SKM-1 treated with dmso at 0.1 percent for 144 hours (cell line): ENCODE measurements around the gene ATP5PB.
A peak's percentile ranks its signal among the peaks of the same experiment; 100 is the strongest.

Experiments
- DNase-seq: peaks from one replicate; lab custom pipeline; 2025; ENCODE audit not compliant: unreplicated experiment; lab: John Stamatoyannopoulos, UW

The ATP5PB gene

GRCh38 chr1:111448918-111449702, at the start of gene ATP5PB, which contains the start of gene WDR77:
ATP5PB (plus strand) TSS chr1:111449464; CDS start chr1:111449542, 78 bp downstream.
WDR77 (minus strand) TSS chr1:111449256; CDS start chr1:111449169, 87 bp downstream.
- DNase-seq, result peak; percentile 99

DNA sequence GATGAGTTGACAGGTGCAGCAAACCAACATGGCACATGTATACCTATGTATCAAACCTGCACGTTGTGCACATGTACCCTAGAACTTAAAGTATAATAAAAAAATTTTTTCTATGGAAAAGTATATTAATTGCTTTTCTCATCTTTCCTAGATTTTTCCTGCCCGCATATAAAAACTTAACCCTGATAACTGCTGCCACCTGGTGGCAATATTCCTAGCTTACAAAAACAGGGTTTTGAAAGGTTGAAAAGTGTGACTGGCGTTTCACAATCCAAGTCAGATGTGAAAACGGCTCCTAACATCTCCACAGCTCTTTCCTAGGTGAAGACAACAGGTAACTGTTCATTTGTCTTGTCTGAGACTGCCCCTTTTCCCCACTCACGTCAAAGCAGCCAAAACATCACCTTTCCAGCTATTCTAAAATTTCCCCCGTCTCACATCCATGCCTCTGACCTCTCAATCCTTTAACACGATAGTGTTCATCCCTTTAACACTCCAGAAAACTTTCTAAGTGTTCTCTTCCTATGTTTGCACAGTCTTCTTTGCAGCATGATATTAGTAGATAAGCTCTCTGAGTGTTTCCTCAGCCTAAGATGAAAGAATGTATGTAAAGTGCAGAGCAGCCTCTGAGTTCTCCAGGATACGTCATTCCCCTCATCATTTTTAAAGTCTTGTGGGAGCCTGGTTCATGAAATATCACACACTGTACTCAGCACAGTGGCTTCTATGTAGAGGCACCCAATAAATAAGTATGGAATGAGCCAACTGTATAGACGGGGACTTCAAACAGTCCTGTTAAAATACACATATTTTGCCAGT, 49.3 kb upstream of the ATP5PB start:
- DNase-seq, result peak; percentile 55

- no peak for DNase-seq
Observed at GRCh38 chr1:111402083-111402482, 47.2 kb upstream of the ATP5PB start.

DNA sequence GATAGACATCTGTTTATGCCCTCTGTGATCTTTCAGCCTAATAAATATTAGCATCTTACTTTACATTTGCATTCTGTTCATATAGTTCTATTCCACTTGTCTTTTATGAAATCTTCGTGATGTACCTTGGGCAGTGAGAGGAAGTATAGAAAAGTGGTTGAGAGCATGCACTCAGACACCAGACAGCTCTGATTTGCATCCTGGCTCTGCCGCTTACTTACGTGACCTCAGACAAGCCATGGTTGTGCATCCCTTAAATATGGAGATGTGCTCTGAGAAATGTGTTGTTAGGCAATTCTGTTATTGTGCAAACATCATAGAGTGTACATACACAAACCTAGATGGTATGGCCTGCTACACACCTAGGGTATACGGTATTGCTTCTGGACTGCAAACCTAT, 44.7 kb upstream of the ATP5PB start:
- no peak for DNase-seq

GRCh38 chr1:111406321-111406768, 42.9 kb upstream of the ATP5PB start:
- DNase-seq, result no peak

GRCh38 chr1:111407301-111407700, 42.0 kb upstream of the ATP5PB start:
- no peak for DNase-seq

DNA sequence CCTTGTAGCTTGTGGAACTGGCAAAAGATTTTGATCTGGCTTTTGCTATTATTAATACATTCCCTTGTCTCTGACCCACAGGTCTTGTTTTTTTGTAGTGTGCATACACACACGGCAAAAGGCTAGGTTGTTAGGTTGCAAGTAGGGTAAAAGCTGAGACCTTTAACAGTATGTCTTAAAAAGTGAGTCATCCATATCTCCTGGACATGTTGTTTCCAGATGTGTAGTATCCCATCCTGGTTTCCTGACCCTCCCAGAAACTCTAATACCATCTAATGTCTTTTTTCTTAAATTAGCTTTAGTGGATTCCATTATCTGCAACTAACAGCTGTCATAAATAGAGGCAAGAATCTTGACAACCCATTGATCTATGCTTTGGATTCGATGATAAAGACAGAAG, 36.4 kb upstream of the ATP5PB start:
- no peak for DNase-seq

GRCh38 chr1:111414756-111415155, 34.5 kb upstream of the ATP5PB start:
- no peak for DNase-seq

GRCh38 chr1:111415461-111415860, 33.8 kb upstream of the ATP5PB start:
- no peak for DNase-seq

GRCh38 chr1:111417755-111418154, 31.5 kb upstream of the ATP5PB start:
- DNase-seq, result no peak

DNA sequence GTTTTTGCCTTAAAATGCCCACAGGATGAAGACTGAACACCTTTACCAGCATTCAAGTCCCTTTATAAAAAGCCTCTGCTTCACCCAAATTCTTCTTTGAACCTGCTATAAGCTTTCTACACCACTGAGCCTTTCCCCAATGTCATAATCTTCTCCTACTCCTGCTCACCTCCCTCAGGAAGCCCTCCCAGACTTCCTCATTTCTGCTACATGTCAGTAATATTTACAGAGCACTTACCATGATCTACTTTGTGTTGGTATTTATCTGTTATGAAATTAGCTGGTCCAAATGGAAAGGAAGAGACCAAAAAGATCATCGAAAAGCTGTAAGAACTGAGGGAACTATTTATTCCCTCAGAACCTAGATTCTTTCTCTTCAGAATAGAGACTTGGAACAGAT, 30.2 kb upstream of the ATP5PB start:
- no peak for DNase-seq

DNA sequence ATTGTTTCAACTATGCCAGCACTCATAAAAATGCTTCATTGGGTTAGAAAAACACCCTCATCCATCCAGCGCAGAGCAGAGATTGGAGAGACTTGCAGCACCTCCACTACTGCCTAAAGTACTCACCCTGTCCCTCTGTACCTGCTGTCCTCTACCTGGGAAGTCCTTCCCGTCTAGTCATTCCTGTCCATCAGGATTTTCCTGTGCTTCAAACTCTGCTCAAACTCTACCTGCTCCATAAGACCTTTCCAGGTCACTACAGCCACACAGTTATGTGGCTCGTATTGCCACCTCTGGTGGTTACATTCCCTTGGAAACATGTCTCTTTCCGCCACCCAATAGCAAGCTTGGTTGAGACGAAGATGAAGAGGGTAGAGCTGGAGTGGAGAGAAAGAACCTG, 28.9 kb upstream of the ATP5PB start:
- no peak for DNase-seq

- peak; percentile 12 for DNase-seq
Observed at GRCh38 chr1:111422546-111423391, 26.5 kb upstream of the ATP5PB start.

DNA sequence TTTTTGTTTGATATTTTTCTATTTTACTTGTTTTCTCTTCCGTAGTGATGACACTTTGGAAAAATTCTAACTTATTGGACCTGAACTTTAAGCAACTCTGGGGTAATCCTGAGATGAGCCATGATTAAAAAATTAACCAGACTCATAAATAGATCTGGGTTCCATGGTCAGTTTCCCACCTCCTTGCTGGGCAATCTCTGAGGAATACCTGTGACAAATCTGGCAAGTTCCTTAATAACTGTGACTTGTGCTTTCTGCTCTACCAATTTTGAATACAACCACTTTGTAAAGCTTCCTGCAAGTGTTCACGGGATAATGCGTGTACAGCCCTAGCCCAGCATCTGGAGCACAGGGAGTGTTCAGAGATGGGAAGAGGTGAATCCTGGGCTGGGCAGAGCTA, 25.0 kb upstream of the ATP5PB start:
- no peak for DNase-seq

DNA sequence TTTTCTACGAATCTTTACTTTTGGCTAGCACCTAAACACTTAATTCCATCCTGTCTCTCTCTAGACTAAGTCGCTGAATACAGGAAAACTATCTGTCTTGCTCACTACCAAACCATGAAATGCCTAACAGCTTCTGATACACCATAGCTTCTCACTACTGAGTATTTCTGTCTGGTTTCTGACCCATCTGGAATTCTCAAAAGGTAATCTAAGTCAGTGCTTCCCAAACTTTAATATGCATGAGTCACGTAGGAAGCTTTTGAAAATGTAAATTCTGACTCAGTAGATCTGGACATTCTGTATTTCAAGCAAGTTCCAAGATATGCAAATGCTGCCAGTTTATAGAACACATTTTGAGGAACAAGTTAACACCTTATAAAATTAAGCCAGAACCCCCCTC, 12.5 kb upstream of the ATP5PB start:
- DNase-seq, result no peak

- no peak for DNase-seq
Observed at GRCh38 chr1:111439461-111440351, 9.6 kb upstream of the ATP5PB start.

GRCh38 chr1:111441573-111442192, 7.6 kb upstream of the ATP5PB start:
- DNase-seq, result peak; percentile 27

- no peak for DNase-seq
Observed at GRCh38 chr1:111442457-111442856, 6.8 kb upstream of the ATP5PB start.

- DNase-seq, result no peak
Observed at GRCh38 chr1:111444031-111444430, 5.2 kb upstream of the ATP5PB start.

DNA sequence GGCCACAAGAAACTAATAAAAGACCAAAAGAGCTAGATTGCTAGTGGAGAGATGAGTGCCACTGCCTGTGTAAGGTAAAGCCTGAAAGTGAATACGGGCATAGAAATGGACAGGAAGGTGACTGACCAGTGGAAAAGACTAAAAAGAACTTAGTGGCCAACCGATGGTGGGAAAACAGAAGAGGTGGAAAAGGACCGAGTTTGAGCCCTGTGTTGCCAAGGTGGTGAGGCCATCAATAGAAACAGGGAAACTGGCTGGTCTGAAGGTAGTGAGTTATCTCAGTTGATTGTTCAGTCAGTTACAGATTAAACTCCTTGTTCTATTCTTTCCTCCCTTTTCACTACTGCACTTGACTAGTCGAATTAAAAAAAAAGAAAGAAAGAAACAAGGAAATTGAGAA, 2.7 kb upstream of the ATP5PB start:
- no peak for DNase-seq
